Measurements from ENCODE around the gene NT5DC1.

Gene NT5DC1

GRCh38 chr6:116144605-116145004 is 44.0 kb downstream of the NT5DC1 start:
- H3K27me3 ChIP-seq (ENCODE audit: control insufficient read depth in 1 of 2, insufficient read depth in 2 of 2, low read length in 2 of 2), result no peaks in the 10 kb centered on the region
- H3K9me3 ChIP-seq (ENCODE audit: low read length), result no peaks in the 10 kb centered on the region
- no peak overlapping the region for H3K4me3 ChIP-seq (ENCODE audit: low read depth in 1 of 2, low read length in 2 of 2)
- no peaks in the 10 kb centered on the region for H3K36me3 ChIP-seq (ENCODE audit: insufficient read depth, low read length)
- no peak overlapping the region for H3K9ac ChIP-seq (ENCODE audit: low read length)
- H3K4me1 ChIP-seq (ENCODE audit: insufficient read depth, low read length), result no peaks in the 10 kb centered on the region
- no peak overlapping the region for H3K27ac ChIP-seq (ENCODE audit: low read depth, low read length)

- H3K27me3 ChIP-seq (ENCODE audit: control insufficient read depth in 1 of 2, insufficient read depth in 2 of 2, low read length in 2 of 2), result no peaks in the 10 kb centered on the region
These were observed 45.4 kb downstream of the NT5DC1 start for GRCh38 chr6:116145803-116146675.

GRCh38 chr6:116152620-116153019 is 52.0 kb downstream of the NT5DC1 start:
- Histone ChIP-seq H3K36me3 (ENCODE audit: insufficient read depth, low read length) (no peaks in the 10 kb centered on the region), H3K9ac (ENCODE audit: low read length) (no peak overlapping the region), H3K27me3 (ENCODE audit: control insufficient read depth in 1 of 2, insufficient read depth in 2 of 2, low read length in 2 of 2) (no peaks in the 10 kb centered on the region), H3K4me1 (ENCODE audit: insufficient read depth, low read length) (no peaks in the 10 kb centered on the region), H3K27ac (ENCODE audit: low read depth, low read length) (no peak overlapping the region), H3K4me3 (ENCODE audit: low read depth in 1 of 2, low read length in 2 of 2) (no peak overlapping the region), H3K9me3 (ENCODE audit: low read length) (no peaks in the 10 kb centered on the region)

More at GRCh38 chr6:116145803-116146675, 45.4 kb downstream of the NT5DC1 start:
- H3K4me1 ChIP-seq (ENCODE audit: insufficient read depth, low read length), result no peaks in the 10 kb centered on the region
- H3K9ac ChIP-seq (ENCODE audit: low read length), result no peak overlapping the region
- H3K9me3 ChIP-seq (ENCODE audit: low read length), result no peaks in the 10 kb centered on the region
- no peak overlapping the region for H3K27ac ChIP-seq (ENCODE audit: low read depth, low read length)
- no peak overlapping the region for H3K4me3 ChIP-seq (ENCODE audit: low read depth in 1 of 2, low read length in 2 of 2)
- H3K36me3 ChIP-seq (ENCODE audit: insufficient read depth, low read length), result no peaks in the 10 kb centered on the region

- Histone ChIP-seq H3K27me3 (ENCODE audit: control insufficient read depth in 1 of 2, insufficient read depth in 2 of 2, low read length in 2 of 2) (no peaks in the 10 kb centered on the region), H3K27ac (ENCODE audit: low read depth, low read length) (no peak overlapping the region), H3K36me3 (ENCODE audit: insufficient read depth, low read length) (no peaks in the 10 kb centered on the region), H3K4me1 (ENCODE audit: insufficient read depth, low read length) (no peaks in the 10 kb centered on the region), H3K9me3 (ENCODE audit: low read length) (no peaks in the 10 kb centered on the region), H3K9ac (ENCODE audit: low read length) (no peak overlapping the region), H3K4me3 (ENCODE audit: low read depth in 1 of 2, low read length in 2 of 2) (no peak overlapping the region)
These were observed 54.2 kb downstream of the NT5DC1 start for GRCh38 chr6:116154887-116155286.

GRCh38 chr6:116156405-116157326 is 56.0 kb downstream of the NT5DC1 start:
- no peak overlapping the region for H3K9ac ChIP-seq (ENCODE audit: low read length)
- no peaks in the 10 kb centered on the region for H3K4me1 ChIP-seq (ENCODE audit: insufficient read depth, low read length)
- H3K9me3 ChIP-seq (ENCODE audit: low read length), result no peaks in the 10 kb centered on the region
- no peak overlapping the region for H3K27ac ChIP-seq (ENCODE audit: low read depth, low read length)
- no peak overlapping the region for H3K4me3 ChIP-seq (ENCODE audit: low read depth in 1 of 2, low read length in 2 of 2)
- no peaks in the 10 kb centered on the region for H3K27me3 ChIP-seq (ENCODE audit: control insufficient read depth in 1 of 2, insufficient read depth in 2 of 2, low read length in 2 of 2)
- no peaks in the 10 kb centered on the region for H3K36me3 ChIP-seq (ENCODE audit: insufficient read depth, low read length)

- Histone ChIP-seq H3K9ac (ENCODE audit: low read length) (no peak overlapping the region), H3K27me3 (ENCODE audit: control insufficient read depth in 1 of 2, insufficient read depth in 2 of 2, low read length in 2 of 2) (no peaks in the 10 kb centered on the region), H3K9me3 (ENCODE audit: low read length) (no peaks in the 10 kb centered on the region), H3K4me1 (ENCODE audit: insufficient read depth, low read length) (no peaks in the 10 kb centered on the region), H3K27ac (ENCODE audit: low read depth, low read length) (no peak overlapping the region), H3K36me3 (ENCODE audit: insufficient read depth, low read length) (no peaks in the 10 kb centered on the region), H3K4me3 (ENCODE audit: low read depth in 1 of 2, low read length in 2 of 2) (no peak overlapping the region)
These were observed 56.7 kb downstream of the NT5DC1 start for GRCh38 chr6:116157391-116157790.

- Histone ChIP-seq H3K27me3 (ENCODE audit: control insufficient read depth in 1 of 2, insufficient read depth in 2 of 2, low read length in 2 of 2) (no peaks in the 10 kb centered on the region), H3K4me1 (ENCODE audit: insufficient read depth, low read length) (no peaks in the 10 kb centered on the region), H3K4me3 (ENCODE audit: low read depth in 1 of 2, low read length in 2 of 2) (no peak overlapping the region), H3K9me3 (ENCODE audit: low read length) (no peaks in the 10 kb centered on the region), H3K9ac (ENCODE audit: low read length) (no peak overlapping the region), H3K36me3 (ENCODE audit: insufficient read depth, low read length) (no peaks in the 10 kb centered on the region), H3K27ac (ENCODE audit: low read depth, low read length) (no peak overlapping the region)
These were observed 58.0 kb downstream of the NT5DC1 start for GRCh38 chr6:116158641-116159040.

- H3K27me3 ChIP-seq (ENCODE audit: control insufficient read depth in 1 of 2, insufficient read depth in 2 of 2, low read length in 2 of 2), result no peaks in the 10 kb centered on the region
- H3K9me3 ChIP-seq (ENCODE audit: low read length), result no peaks in the 10 kb centered on the region
- H3K4me1 ChIP-seq (ENCODE audit: insufficient read depth, low read length), result no peaks in the 10 kb centered on the region
- no peak overlapping the region for H3K9ac ChIP-seq (ENCODE audit: low read length)
- H3K4me3 ChIP-seq (ENCODE audit: low read depth in 1 of 2, low read length in 2 of 2), result no peak overlapping the region
- no peaks in the 10 kb centered on the region for H3K36me3 ChIP-seq (ENCODE audit: insufficient read depth, low read length)
- no peak overlapping the region for H3K27ac ChIP-seq (ENCODE audit: low read depth, low read length)
These were observed 59.3 kb downstream of the NT5DC1 start for GRCh38 chr6:116159782-116160524.

- H3K4me3 ChIP-seq (ENCODE audit: low read depth in 1 of 2, low read length in 2 of 2), result no peak overlapping the region
- no peak overlapping the region for H3K9ac ChIP-seq (ENCODE audit: low read length)
- no peaks in the 10 kb centered on the region for H3K27me3 ChIP-seq (ENCODE audit: control insufficient read depth in 1 of 2, insufficient read depth in 2 of 2, low read length in 2 of 2)
- H3K4me1 ChIP-seq (ENCODE audit: insufficient read depth, low read length), result no peaks in the 10 kb centered on the region
- no peaks in the 10 kb centered on the region for H3K36me3 ChIP-seq (ENCODE audit: insufficient read depth, low read length)
- no peaks in the 10 kb centered on the region for H3K9me3 ChIP-seq (ENCODE audit: low read length)
- no peak overlapping the region for H3K27ac ChIP-seq (ENCODE audit: low read depth, low read length)
These were observed 64.9 kb downstream of the NT5DC1 start for GRCh38 chr6:116165596-116165995.

GRCh38 chr6:116166369-116166768 is 65.7 kb downstream of the NT5DC1 start:
- Histone ChIP-seq H3K27ac (ENCODE audit: low read depth, low read length) (no peak overlapping the region), H3K9me3 (ENCODE audit: low read length) (no peaks in the 10 kb centered on the region), H3K36me3 (ENCODE audit: insufficient read depth, low read length) (no peaks in the 10 kb centered on the region), H3K4me3 (ENCODE audit: low read depth in 1 of 2, low read length in 2 of 2) (no peak overlapping the region), H3K27me3 (ENCODE audit: control insufficient read depth in 1 of 2, insufficient read depth in 2 of 2, low read length in 2 of 2) (no peaks in the 10 kb centered on the region), H3K9ac (ENCODE audit: low read length) (no peak overlapping the region), H3K4me1 (ENCODE audit: insufficient read depth, low read length) (no peaks in the 10 kb centered on the region)

- no peaks in the 10 kb centered on the region for H3K36me3 ChIP-seq (ENCODE audit: insufficient read depth, low read length)
These were observed 67.5 kb downstream of the NT5DC1 start for GRCh38 chr6:116168148-116168547.

More at GRCh38 chr6:116168148-116168547, 67.5 kb downstream of the NT5DC1 start:
- Histone ChIP-seq H3K27ac (ENCODE audit: low read depth, low read length) (no peak overlapping the region), H3K4me1 (ENCODE audit: insufficient read depth, low read length) (no peaks in the 10 kb centered on the region), H3K9me3 (ENCODE audit: low read length) (no peaks in the 10 kb centered on the region), H3K27me3 (ENCODE audit: control insufficient read depth in 1 of 2, insufficient read depth in 2 of 2, low read length in 2 of 2) (no peaks in the 10 kb centered on the region), H3K9ac (ENCODE audit: low read length) (no peak overlapping the region), H3K4me3 (ENCODE audit: low read depth in 1 of 2, low read length in 2 of 2) (no peak overlapping the region)

Data from muscle layer of colon (tissue), 2 donors.